ENCODE results near the gene E4F1. TPM values are rescaled to one million over a fixed set of nuclear protein-coding genes. Genes with fewer than 3 reads are reported as not detected.

E4F1 gene
- 34.4 and 37.1 TPM in 2 replicates for total RNA-seq

DNA sequence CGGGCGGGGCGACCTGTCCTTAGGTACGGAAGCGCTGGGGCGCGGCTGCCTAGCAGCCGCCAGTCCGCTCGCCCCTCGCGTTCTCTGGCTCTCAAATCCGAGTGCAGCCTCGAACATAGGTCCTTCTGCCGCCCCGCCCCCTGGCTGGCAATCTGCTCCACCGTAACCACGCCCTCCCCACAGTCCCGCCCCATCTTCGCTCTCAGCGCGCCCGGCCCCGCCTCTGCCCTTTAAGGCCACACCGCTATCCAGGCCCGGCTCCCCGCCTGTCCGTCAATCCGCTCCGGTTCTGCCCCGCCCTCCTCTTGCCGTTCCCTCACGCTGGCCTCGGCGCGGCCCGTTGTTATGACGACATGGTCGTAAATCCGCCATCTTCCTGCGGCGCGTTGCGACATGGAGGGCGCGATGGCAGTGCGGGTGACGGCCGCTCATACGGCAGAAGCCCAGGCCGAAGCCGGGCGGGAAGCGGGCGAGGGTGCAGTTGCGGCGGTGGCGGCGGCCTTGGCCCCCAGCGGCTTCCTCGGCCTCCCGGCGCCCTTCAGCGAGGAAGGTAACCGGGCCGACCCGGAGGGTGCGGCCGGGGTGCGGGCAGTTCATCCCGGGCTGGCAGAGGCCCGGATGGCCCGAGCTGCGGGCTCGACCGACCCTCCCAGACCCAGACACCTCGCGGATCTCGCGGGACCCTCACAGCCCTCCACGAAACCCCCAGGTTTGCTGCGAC, at the start of gene E4F1:
TSS of gene E4F1 (plus strand) at position 371 of the 721 bp plus-strand sequence. CDS start at position 394, 23 bp downstream.
- peak; percentile 100 for DNase-seq

GRCh38 chr16:2173916-2174315, 49.5 kb upstream of the E4F1 start:
- no peak for DNase-seq

GRCh38 chr16:2174396-2175131, 48.8 kb upstream of the E4F1 start:
- no peak for DNase-seq

DNA sequence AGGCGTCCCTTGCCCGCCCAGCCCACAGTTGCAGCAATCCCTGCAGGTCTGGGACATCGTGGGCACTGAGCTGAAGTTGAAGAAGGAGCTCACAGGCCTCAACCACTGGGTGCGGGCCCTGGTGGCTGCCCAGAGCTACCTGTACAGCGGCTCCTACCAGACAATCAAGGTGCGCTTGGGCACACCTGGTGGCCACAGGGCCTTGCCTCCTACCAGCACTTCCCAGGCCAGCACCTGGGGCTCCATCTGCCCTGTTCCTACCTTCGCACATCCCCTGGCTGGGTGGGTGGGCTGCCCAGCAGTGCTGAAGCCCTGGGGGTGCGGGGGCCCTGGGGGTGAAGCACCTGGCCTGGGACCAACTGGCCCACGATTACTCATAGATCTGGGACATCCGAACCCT, 47.9 kb upstream of the E4F1 start:
- no peak for DNase-seq

DNA sequence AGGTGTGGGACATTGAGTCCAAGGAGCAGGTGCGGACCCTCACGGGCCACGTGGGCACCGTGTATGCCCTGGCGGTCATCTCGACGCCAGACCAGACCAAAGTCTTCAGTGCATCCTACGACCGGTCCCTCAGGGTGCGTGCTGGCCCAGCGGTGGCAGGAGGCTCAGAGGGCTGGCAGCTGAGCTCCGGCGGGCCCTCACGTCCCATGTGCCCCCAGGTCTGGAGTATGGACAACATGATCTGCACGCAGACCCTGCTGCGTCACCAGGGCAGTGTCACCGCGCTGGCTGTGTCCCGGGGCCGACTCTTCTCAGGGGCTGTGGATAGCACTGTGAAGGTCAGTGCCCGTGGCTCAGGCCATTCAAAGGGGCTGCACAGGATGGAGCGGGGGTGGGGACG, 47.3 kb upstream of the E4F1 start:
- no peak for DNase-seq

DNA sequence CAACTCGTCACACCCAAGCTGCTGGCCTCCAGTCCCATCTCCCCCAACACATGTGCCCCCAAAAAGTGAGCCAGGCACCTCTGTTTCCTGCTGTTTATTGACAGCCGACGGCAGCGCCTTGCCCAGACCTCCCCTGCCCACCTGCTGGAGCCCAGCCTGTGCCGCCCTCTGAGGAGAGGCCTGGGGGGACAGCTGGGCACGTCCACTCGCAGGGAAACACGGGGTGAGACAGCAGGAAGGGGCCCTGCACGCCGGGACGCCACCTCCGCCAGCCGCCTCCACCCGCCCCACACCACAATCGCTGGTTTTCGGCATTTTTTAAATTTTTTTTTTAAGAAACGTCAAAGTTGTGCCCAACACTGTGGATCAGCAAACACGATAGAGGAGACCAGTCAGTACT, 46.3 kb upstream of the E4F1 start:
- no peak for DNase-seq

DNA sequence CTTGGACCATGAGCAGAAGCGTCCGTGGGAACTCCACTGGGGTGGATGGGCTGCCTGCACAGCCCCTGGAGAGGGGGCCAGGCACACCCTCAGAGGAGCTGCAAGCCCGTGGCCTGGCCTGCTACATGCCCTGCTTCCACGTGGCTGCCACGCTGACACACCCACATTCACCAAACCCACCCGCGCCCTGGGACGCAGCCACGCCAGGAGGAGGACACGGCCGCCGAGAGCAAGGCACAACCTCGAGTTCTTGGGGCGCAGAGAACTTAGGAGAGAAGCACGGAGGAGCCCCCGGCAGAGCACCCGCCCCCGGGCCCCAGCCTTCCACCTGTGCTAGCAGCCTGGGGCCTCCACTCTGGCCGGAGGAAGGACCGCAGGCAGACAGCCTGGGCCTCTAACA, 45.8 kb upstream of the E4F1 start:
- DNase-seq, result no peak

- peak; percentile 74 for DNase-seq
Measured at GRCh38 chr16:2178321-2179106, 44.9 kb upstream of the E4F1 start.

- DNase-seq, result no peak
Measured at GRCh38 chr16:2179107-2179501, 44.3 kb upstream of the E4F1 start.

- DNase-seq, result no peak
Measured at GRCh38 chr16:2179576-2179975, 43.8 kb upstream of the E4F1 start.

GRCh38 chr16:2180461-2180860, 42.9 kb upstream of the E4F1 start:
- no peak for DNase-seq

DNA sequence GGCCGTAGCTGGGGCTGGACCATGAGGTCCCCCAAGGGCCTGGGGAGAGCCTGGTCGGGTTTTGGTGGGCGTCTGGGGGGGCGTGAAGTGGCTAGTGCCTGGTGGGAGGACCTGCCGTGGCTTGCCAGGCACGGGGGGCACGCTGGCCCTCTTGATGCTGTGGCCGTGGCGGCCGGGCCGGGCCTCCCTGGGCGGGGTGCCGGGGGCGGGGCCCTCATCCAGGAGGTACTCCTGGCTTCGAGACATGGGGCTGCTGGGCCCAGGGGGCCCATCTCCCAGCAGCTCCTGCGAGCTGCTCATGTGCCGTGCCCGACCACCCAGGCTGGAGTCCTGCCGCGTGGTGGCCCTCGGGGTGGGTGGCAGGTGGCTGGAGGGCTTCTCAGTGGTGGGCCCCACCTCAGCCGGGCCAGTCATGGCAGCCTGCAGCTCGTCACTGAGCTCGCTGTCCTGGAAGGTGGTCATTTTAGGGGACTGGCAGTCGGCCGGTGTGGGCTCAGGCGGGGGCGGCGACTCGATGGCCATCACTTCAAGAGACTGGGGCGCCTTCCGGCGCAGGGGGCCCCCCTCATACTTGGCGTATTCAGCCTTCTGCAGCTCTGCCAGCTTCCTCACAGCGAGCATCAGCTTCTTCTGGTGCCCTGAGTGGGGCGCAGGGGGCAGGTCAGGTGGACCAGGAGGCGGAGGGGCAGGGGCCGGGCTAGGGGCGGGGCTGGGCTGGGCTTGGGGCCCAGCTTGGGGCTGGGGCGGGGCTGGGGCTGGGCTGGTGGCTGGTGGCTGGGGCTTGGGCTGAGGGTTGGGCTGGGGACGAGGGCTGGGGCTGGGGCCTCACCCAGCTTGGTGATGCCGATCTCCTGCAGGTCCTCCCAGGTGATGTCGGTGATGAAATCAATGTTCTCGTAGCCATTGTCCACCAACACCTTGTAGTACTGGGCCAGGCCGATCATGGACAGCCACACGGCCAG, 42.1 kb upstream of the E4F1 start:
- no peak for DNase-seq

- DNase-seq, result no peak
Measured at GRCh38 chr16:2181952-2182351, 41.4 kb upstream of the E4F1 start.

GRCh38 chr16:2183671-2184070, 39.7 kb upstream of the E4F1 start:
- no peak for DNase-seq

- DNase-seq, result no peak
Measured at GRCh38 chr16:2184346-2184745, 39.0 kb upstream of the E4F1 start.

GRCh38 chr16:2184962-2185361, 38.4 kb upstream of the E4F1 start:
- no peak for DNase-seq

DNA sequence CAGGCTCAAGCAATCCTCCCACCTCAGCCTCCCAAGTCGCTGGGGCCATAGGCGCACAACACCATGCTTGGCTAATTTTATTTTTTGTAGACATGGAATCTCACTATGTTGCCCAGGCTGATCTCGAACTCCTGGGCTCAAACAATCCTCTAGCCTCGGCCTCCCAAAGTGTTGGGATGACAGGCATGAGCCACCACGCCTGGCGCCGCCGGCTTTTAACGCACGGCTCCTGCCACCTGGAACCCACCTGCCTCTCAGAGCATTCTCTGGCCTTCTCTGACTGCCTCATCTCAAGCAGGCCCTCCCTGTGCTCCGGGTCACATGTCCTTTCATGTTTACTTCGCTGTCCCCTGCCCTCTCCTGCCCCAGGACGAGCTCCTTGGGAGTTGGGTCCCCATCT, 37.3 kb upstream of the E4F1 start:
- no peak for DNase-seq

- no peak for DNase-seq
Measured at GRCh38 chr16:2186505-2186904, 36.9 kb upstream of the E4F1 start.

DNA sequence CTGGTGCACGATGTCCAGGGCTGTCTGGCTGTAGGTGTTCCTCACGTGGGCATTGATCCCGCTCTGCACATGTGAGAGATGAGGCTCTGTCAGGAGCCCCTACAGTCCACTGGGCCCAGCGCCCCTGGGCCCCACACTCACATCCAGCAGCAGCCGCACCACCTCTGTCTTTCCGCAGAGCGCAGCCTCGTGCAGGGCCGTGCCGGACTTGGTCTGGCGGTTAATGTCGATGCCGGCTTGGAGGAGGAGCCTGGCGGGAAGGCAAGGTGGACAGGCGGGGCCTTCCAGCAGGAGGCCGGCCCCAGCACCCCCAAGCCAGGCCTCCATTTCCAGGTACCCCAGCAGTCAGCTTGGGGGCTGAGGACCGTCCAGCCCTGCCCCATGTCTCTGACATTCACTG, 36.2 kb upstream of the E4F1 start:
- DNase-seq, result no peak

DNA sequence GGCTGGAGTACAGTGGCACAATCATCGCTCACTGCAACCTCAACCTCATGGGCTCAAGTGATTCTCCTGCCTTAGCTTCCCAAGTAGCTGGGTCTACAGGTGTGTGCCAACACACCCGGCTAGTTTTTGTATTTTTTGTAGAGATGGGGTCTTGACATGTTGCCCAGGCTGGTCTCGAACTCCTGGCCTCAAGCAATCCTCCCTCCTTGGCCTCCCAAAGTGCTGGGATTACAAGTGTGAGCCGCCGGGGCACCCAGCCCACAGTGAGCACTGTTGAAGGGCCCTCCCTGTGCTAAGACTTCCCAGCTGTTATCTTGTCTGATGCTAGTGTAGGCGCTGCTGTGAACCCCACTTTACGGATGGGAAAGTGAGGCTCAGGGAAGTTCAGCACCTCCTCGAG, 35.0 kb upstream of the E4F1 start:
- no peak for DNase-seq

GRCh38 chr16:2189252-2189893, 34.0 kb upstream of the E4F1 start:
- DNase-seq, result no peak
